Cardiac muscle cell (in vitro differentiated cells and primary cell): ENCODE measurements around the gene LRP11. TPM values are rescaled to one million over a fixed set of nuclear protein-coding genes. Genes with fewer than 3 reads are reported as not detected.
A peak's percentile ranks its signal among the peaks of the same experiment; 100 is the strongest.
"Not testable (repeated sequence)": the region's sequence is repeated elsewhere in the genome, so short reads cannot be mapped to it uniquely, and the experiment has no call there.

Experiments used
- DNase-seq, 2 donors: peaks; one replicate each; pipeline versions ENCODE4 v3.0.0 to v3.0.0-alpha.2; 2010 to 2017; ENCODE audit warnings: low read depth in 1 of 2, low spot score in 1 of 2
- H3K27ac ChIP-seq: fragments of 200-600 bp; sonication (generic); 2 replicates; pipeline ENCODE4 v1.5.1; 2016
- H3K27me3 ChIP-seq: fragments of 200-600 bp; sonication (generic); 2 replicates; pipeline ENCODE4 v1.6.0; 2016; ENCODE audit warnings: control low read depth
- H3K36me3 ChIP-seq: fragments of 200-600 bp; sonication (generic); 2 replicates; pipeline ENCODE4 v1.5.1; 2016; ENCODE audit warnings: control low read depth
- H3K4me1 ChIP-seq: fragments of 200-600 bp; sonication (generic); 2 replicates; pipeline ENCODE4 v1.8.1; 2017; ENCODE audit warnings: low read depth, mild to moderate bottlenecking, mixed run types
- H3K4me3 ChIP-seq: fragments of 200-600 bp; sonication (generic); 2 replicates; pipeline ENCODE4 v1.5.1; 2016; ENCODE audit warnings: mild to moderate bottlenecking
- H3K9me3 ChIP-seq: fragments of 200-600 bp; sonication (generic); 2 replicates; pipeline ENCODE4 v1.5.1; 2017; ENCODE audit warnings: low read depth, mild to moderate bottlenecking, control low read depth
- CTCF ChIP-seq: IDR thresholded peaks from 2 replicates; pipeline ENCODE4 v1.5.1; 2012; ENCODE audit warnings: low read depth, mild to moderate bottlenecking, low read length
- polyA plus RNA-seq: library from polyadenylated mRNA; unstranded; fragments of >200 nt; fragmentation: Nextera tagmentation; extraction: Ambion mirVana; gene quantifications from 2 replicates; pipeline ENCODE4 v1.2.1, GENCODE V29; 2016
- total RNA-seq: library from RNA; depleted of rRNA; stranded (reverse); fragments of >200 nt; gene quantifications from 2 replicates; pipeline ENCODE4 v1.2.3, GENCODE V29; 2016

Gene LRP11
- total and polyA plus RNA-seq, 2 experiments from 2014 or later: 11.3 to 17.7 TPM

GRCh38 chr6:149845549-149845948 is 18.6 kb downstream of the LRP11 start:
- no peak for DNase-seq
- no peak for TF ChIP-seq CTCF
- no peaks in the 10 kb centered on the region for H3K27me3 ChIP-seq
- H3K4me1 ChIP-seq: no peaks in the 10 kb centered on the region
- H3K27ac ChIP-seq: no peak overlapping the region
- no peaks in the 10 kb centered on the region for H3K9me3 ChIP-seq
- H3K36me3 ChIP-seq: no peaks in the 10 kb centered on the region
- H3K4me3 ChIP-seq: no peak overlapping the region

DNA sequence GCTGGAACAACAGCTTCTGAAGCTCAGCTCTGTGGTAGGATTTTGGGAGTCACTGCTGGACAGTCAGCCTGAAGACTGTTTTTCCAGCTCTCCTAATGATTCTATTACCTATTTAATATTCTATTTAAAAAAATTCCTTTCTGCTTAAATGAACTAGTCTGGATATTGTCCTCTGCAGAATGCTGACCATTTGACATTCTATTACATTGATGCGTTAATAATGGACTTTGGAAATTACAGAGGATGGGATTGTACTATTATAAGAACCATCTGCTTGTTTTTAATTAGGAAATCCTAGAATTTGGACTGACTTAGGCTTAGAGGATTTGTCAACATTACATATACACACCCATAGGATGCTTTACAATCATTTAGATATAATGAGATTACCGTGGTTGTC is 19.7 kb downstream of the LRP11 start:
- Histone ChIP-seq H3K4me1 (no peaks in the 10 kb centered on the region), H3K4me3 (no peak overlapping the region), H3K27ac (no peak overlapping the region), H3K27me3 (no peaks in the 10 kb centered on the region), H3K9me3 (no peaks in the 10 kb centered on the region), H3K36me3 (no peaks in the 10 kb centered on the region)
- no peak for TF ChIP-seq CTCF
- DNase-seq: no peak

DNA sequence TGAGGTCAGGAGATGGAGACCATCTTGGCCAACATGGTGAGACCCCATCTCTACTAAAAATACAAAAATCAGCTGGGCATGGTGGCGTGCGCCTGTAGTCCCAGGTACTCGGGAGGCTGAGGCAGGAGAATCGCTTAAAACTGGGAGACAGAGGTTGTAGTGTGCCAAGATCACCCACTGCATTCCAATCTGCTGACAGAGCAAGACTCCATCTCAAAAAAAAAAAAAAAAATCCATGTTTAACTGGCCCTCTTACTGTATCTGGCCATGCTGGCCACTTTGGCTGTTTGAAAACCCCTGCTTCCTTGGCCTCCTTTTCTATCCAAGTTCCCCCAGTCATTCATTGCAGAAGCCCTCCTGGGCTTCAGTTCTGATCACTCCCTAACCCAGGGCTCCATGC is 20.1 kb downstream of the LRP11 start:
- H3K4me1 ChIP-seq, H3K9me3 ChIP-seq, H3K27me3 ChIP-seq, H3K4me3 ChIP-seq, H3K36me3 ChIP-seq, H3K27ac ChIP-seq: not testable (repeated sequence)
- DNase-seq: peak in 1 of 2 donors; percentile 56

DNA sequence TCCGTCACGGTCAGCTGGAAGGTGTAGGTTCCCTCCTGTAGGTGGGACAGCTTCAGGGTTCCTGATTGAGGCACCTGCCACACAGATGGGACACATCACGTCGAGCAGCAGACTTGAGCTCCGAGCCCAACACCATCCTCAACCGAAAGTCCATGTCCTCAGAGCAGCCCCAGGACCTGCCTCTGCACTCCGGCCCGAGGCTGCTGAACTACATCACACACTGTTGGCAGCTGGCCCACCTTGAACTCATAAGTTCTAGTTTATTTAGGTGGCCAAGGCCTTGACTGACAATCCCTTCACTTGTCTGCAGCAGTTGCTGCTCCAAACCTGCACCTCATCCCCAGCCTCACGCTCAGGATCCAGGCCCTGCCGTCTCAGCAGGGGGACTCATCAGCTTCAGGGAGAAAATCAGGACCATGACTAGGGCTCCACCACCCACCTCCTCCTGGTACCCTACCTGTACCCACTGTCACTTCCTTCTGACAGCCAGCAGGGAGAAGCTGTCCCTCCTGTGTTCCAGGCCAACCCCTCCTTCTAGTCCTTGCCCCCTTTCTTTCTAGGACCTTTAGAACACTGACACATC is 21.0 kb downstream of the LRP11 start:
- Histone ChIP-seq H3K36me3 (no peaks in the 10 kb centered on the region), H3K4me1 (no peaks in the 10 kb centered on the region), H3K27me3 (no peaks in the 10 kb centered on the region), H3K4me3 (no peak overlapping the region), H3K9me3 (no peaks in the 10 kb centered on the region), H3K27ac (no peak overlapping the region)
- DNase-seq: no peak
- no peak for TF ChIP-seq CTCF

DNA sequence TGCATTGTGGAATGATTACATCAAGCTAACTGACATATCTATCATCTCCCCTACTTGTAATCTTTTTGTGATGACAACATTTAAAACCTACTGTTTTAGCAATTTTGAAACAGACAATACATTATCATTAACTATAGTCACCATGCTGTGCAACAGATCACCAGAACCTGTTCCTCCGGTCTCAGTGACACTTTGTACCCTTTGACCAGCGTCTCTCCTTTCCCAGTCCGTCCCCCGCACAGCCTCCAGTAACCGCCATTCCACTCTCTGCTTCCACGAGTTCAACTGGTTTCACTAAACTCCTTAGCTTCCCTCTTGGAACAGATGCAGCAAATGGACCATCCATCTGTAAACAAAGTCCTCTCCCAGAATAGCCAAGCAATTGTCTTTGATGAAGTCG is 21.8 kb downstream of the LRP11 start:
- TF ChIP-seq CTCF: no peak
- Histone ChIP-seq H3K9me3 (no peaks in the 10 kb centered on the region), H3K27me3 (no peaks in the 10 kb centered on the region), H3K36me3 (no peaks in the 10 kb centered on the region), H3K27ac (no peak overlapping the region), H3K4me1 (no peaks in the 10 kb centered on the region), H3K4me3 (no peak overlapping the region)
- no peak for DNase-seq

DNA sequence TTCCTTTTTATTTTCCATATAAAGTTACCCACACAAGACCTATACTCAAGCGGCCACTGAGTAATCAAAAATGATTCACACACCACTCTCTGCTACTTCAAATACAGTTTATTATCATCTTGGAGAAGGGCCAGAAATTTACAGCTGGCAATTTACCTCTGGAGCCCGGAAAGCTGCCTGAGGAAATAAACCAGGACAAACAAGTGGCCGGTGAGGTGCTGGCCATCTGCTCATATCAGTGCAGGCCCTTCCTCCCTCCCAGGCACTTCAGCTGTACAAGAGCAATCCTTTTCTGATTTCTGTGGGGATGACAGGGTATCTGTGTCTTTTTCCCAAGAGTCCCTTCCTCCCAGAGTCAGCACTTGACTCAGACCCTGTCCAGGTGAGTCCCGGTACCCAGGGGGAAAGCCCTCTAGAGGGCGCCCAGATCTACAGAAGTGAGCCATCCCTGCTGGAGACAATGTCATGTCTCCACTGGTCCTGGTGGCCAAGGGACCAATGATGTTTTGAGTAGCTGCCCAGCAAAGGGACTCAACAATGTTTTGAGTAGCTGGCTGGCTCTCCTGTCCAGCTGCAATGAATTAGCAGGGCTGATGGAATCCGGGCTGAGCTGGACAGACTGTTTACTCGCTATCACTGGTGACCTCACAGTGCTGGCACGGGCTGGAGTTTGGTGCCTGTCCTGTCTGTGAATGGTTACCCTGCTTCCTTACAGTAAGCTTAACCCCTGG is 23.6 kb downstream of the LRP11 start:
- peak; percentile 16 to 74 for DNase-seq
- H3K4me1 ChIP-seq: no peaks in the 10 kb centered on the region
- H3K27ac ChIP-seq: no peak overlapping the region
- peak; percentile 64 for TF ChIP-seq CTCF
- no peak overlapping the region for H3K4me3 ChIP-seq
- H3K36me3 ChIP-seq: no peaks in the 10 kb centered on the region
- no peaks in the 10 kb centered on the region for H3K9me3 ChIP-seq
- no peaks in the 10 kb centered on the region for H3K27me3 ChIP-seq
